Activated gamma-delta T cell treated with Interleukin-2 at 50 U/mL for 16 hours (primary cell): ENCODE results near the gene PAMR1.
A peak's percentile ranks its signal among the peaks of the same experiment; 100 is the strongest.

Experiments used
- DNase-seq: peaks from one replicate; pipeline ENCODE4 v3.0.0-alpha.2; 2020

The PAMR1 gene

GRCh38 chr11:35393098-35393497 lies 132.3 kb downstream of the PAMR1 start:
- DNase-seq, result no peak

GRCh38 chr11:35391922-35392688 lies 133.3 kb downstream of the PAMR1 start:
- peak; percentile 89 for DNase-seq

- DNase-seq, result no peak
Measured at GRCh38 chr11:35390737-35391682, 134.4 kb downstream of the PAMR1 start.

- no peak for DNase-seq
Measured at GRCh38 chr11:35389897-35390465, 135.4 kb downstream of the PAMR1 start.

- no peak for DNase-seq
Measured at GRCh38 chr11:35389112-35389511, 136.3 kb downstream of the PAMR1 start.

GRCh38 chr11:35388061-35388460 lies 137.4 kb downstream of the PAMR1 start:
- DNase-seq, result no peak

GRCh38 chr11:35387111-35387982 lies 138.1 kb downstream of the PAMR1 start:
- no peak for DNase-seq

- no peak for DNase-seq
Measured at GRCh38 chr11:35383953-35384352, 141.5 kb downstream of the PAMR1 start.
